Parathyroid adenoma (tissue), 2 donors: ENCODE results near the gene MUC4.

Experiments
- H2AFZ ChIP-seq: fragments of 300-600 bp; sonication (generic); one replicate; pipeline ENCODE4 v1.7.0; 2017; ENCODE audit warnings: antibody characterized with exemption, mild to moderate bottlenecking
- H3K27ac ChIP-seq: fragments of 300-600 bp; sonication (generic); one replicate; pipeline ENCODE4 v1.7.0; 2017
- H3K27me3 ChIP-seq: fragments of 300-600 bp; sonication (generic); one replicate; pipeline ENCODE4 v1.7.0; 2017; ENCODE audit warnings: low read length; ENCODE audit not compliant: control insufficient read depth, insufficient read depth
- H3K36me3 ChIP-seq: fragments of 300-600 bp; sonication (generic); one replicate; pipeline ENCODE4 v1.7.0; 2017; ENCODE audit warnings: low read length; ENCODE audit not compliant: control insufficient read depth, insufficient read depth
- H3K4me1 ChIP-seq: fragments of 300-600 bp; sonication (generic); one replicate; pipeline ENCODE4 v1.7.0; 2017; ENCODE audit warnings: control low read depth
- H3K4me2 ChIP-seq: fragments of 300-600 bp; sonication (generic); one replicate; pipeline ENCODE4 v1.7.0; 2017; ENCODE audit warnings: low read length
- H3K4me3 ChIP-seq: fragments of 300-600 bp; sonication (generic); one replicate; pipeline ENCODE4 v1.7.0; 2017; ENCODE audit warnings: low read depth, low read length
- H3K79me2 ChIP-seq: fragments of 300-600 bp; sonication (generic); one replicate; pipeline ENCODE4 v1.7.0; 2017; ENCODE audit warnings: control low read depth
- H3K9ac ChIP-seq: fragments of 300-600 bp; sonication (generic); one replicate; pipeline ENCODE4 v1.7.0; 2017; ENCODE audit warnings: mild to moderate bottlenecking
- H3K9me3 ChIP-seq: fragments of 300-600 bp; sonication (generic); one replicate; pipeline ENCODE4 v1.7.0; 2017; ENCODE audit warnings: low read length; ENCODE audit not compliant: control insufficient read depth
- TF ChIP-seq, protein P1 (sequence below): fragments of 300-600 bp; sonication (generic); IDR thresholded peaks from one replicate; pipeline ENCODE4 v1.7.0; 2017; ENCODE audit warnings: antibody characterized with exemption, mild to moderate bottlenecking
- donor health status: primary hyperparathyroidism.

MUC4 gene

DNA sequence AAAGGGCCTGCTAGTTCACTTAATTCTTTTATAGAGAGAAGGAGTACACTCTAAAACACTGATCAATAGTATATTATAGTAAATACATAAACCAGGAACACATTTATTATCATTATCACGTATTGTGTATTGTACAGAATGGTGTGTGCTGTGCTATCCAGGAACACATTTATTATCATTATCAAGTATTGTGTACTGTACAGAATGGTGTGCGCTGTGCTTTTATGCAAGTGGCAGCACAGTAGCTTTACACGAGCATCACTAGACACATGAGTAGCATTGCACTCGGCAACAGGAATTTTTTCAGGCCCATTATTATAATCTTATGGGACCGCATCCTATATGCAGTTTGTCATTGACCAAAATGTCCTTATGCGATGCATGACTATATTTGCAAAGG lies 111.9 kb downstream of the MUC4 start:
- Histone ChIP-seq H3K4me1 (no peaks in the 10 kb centered on the region), H3K4me3 (no peak overlapping the region), H3K9me3 (no peaks in the 10 kb centered on the region), H3K9ac (no peak overlapping the region), H3K27me3 (no peaks in the 10 kb centered on the region), H3K27ac (no peak overlapping the region), H3K36me3 (no peaks in the 10 kb centered on the region), H3K4me2 (no peak overlapping the region), H2AFZ (no peak overlapping the region), H3K79me2 (no peaks in the 10 kb centered on the region)
- TF ChIP-seq, protein P1, sequence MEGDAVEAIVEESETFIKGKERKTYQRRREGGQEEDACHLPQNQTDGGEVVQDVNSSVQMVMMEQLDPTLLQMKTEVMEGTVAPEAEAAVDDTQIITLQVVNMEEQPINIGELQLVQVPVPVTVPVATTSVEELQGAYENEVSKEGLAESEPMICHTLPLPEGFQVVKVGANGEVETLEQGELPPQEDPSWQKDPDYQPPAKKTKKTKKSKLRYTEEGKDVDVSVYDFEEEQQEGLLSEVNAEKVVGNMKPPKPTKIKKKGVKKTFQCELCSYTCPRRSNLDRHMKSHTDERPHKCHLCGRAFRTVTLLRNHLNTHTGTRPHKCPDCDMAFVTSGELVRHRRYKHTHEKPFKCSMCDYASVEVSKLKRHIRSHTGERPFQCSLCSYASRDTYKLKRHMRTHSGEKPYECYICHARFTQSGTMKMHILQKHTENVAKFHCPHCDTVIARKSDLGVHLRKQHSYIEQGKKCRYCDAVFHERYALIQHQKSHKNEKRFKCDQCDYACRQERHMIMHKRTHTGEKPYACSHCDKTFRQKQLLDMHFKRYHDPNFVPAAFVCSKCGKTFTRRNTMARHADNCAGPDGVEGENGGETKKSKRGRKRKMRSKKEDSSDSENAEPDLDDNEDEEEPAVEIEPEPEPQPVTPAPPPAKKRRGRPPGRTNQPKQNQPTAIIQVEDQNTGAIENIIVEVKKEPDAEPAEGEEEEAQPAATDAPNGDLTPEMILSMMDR = no peak

DNA sequence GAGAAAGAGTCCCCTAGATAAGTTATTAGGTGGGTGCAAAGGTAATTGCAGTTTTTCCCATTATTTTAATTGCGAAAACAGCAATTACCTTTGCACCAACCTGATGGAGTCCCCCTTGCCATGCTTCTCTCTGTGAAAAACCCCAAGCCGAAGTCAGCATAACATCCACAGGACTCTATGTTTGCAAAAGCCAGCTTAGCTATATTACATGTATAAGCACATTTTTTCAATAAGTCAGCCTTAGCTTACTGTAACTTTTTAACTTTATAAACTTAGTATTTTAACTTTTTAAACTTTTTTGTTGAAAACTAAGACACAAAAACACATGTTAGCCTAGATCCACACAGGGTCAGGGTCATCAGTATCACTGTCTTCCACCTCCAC lies 112.3 kb downstream of the MUC4 start:
- H3K4me3 ChIP-seq = no peak overlapping the region
- no peak overlapping the region for H3K4me2 ChIP-seq
- no peak overlapping the region for H3K9ac ChIP-seq
- no peak overlapping the region for H3K27ac ChIP-seq
- no peaks in the 10 kb centered on the region for H3K36me3 ChIP-seq
- TF ChIP-seq, protein P1 = no peak
- H3K9me3 ChIP-seq = no peaks in the 10 kb centered on the region
- no peaks in the 10 kb centered on the region for H3K27me3 ChIP-seq
- no peaks in the 10 kb centered on the region for H3K79me2 ChIP-seq
- H3K4me1 ChIP-seq = no peaks in the 10 kb centered on the region
- H2AFZ ChIP-seq = no peak overlapping the region

DNA sequence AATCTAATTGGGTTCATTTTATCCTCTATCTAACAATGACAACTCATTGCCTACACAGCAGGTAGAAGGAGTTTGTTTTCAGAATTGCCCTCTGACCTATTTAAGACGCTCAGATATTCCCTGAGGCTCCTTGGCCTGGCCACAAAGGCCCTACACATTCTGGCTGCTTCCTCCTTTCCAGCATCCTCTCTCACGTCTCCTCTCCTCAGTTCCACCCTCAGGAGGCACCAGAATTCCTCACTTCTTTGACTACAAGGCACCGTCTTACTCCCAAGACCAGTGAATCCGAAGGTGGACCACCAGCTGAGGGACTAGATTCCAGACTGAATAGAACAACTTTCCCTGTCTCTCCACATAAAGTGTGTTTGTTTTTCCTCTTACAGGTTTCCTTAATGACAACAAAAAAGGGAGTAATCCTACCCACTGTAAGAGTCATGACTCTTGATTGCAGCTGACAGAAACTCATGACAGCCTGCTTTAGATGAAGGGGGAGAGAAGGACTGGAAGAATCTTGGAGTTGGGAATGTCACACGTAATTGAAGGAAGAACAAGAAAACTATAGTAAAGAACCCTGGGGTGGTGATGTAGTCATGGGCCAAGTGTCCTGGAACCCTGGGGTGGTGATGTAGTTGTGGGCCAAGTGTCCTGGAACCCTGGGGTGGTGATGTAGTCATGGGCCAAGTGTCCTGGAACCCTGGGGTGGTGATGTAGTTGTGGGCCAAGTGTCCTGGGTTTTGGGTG lies 112.9 kb downstream of the MUC4 start:
- Histone ChIP-seq H3K4me2 (no peak overlapping the region), H3K9me3 (no peaks in the 10 kb centered on the region), H2AFZ (no peak overlapping the region), H3K27ac (no peak overlapping the region), H3K36me3 (no peaks in the 10 kb centered on the region), H3K27me3 (no peaks in the 10 kb centered on the region), H3K4me3 (no peak overlapping the region), H3K9ac (no peak overlapping the region), H3K4me1 (no peaks in the 10 kb centered on the region), H3K79me2 (no peaks in the 10 kb centered on the region)
- TF ChIP-seq, protein P1 = no peak

DNA sequence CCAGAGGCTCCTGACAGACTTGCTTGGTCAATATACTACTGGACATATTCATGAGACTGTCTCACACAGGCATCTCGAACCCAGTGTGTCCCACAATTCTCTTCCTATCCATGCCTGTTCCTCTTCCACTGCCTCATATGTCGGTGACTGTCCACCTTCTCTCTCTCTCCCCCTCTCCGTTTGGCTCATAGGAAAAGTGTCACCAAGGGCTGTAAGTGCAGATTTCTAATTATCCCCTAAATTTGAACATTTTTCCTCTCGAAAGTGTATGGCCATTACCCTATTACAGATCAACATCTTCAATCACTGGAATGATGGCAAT lies 113.4 kb downstream of the MUC4 start:
- H3K27me3 ChIP-seq = no peaks in the 10 kb centered on the region
- no peaks in the 10 kb centered on the region for H3K79me2 ChIP-seq
- no peaks in the 10 kb centered on the region for H3K36me3 ChIP-seq
- no peak overlapping the region for H3K27ac ChIP-seq
- H3K9me3 ChIP-seq = no peaks in the 10 kb centered on the region
- no peak overlapping the region for H2AFZ ChIP-seq
- no peak overlapping the region for H3K9ac ChIP-seq
- no peak overlapping the region for H3K4me2 ChIP-seq
- no peak overlapping the region for H3K4me3 ChIP-seq
- H3K4me1 ChIP-seq = no peaks in the 10 kb centered on the region
- TF ChIP-seq, protein P1 = no peak
